Stimulated activated CD4-positive, alpha-beta T cell treated with anti-CD3 and anti-CD28 coated beads, Interleukin-2, amount 100 ng/mL, for 4 hours (primary cell): Measurements from ENCODE around the gene ARHGAP22.

Experiments
- DNase-seq: peaks from one replicate; pipeline ENCODE4 v3.0.0-alpha.2; 2020; ENCODE audit warnings: low read depth

The ARHGAP22 gene

GRCh38 chr10:48418189-48418788, 186.6 kb downstream of the ARHGAP22 start:
- DNase-seq: no peak

- DNase-seq: no peak
Observed at GRCh38 chr10:48417374-48417773, 187.5 kb downstream of the ARHGAP22 start.

GRCh38 chr10:48416584-48417232, 188.2 kb downstream of the ARHGAP22 start:
- DNase-seq: no peak

GRCh38 chr10:48414778-48415177, 190.1 kb downstream of the ARHGAP22 start:
- DNase-seq: no peak

- DNase-seq: no peak
Observed at GRCh38 chr10:48414160-48414559, 190.7 kb downstream of the ARHGAP22 start.

- DNase-seq: no peak
Observed at GRCh38 chr10:48412933-48413332, 191.9 kb downstream of the ARHGAP22 start.

GRCh38 chr10:48412081-48412480, 192.8 kb downstream of the ARHGAP22 start:
- DNase-seq: no peak

- DNase-seq: no peak
Observed at GRCh38 chr10:48411510-48411909, 193.4 kb downstream of the ARHGAP22 start.

GRCh38 chr10:48410503-48410902, 194.4 kb downstream of the ARHGAP22 start:
- no peak for DNase-seq

GRCh38 chr10:48406658-48407057, 198.2 kb downstream of the ARHGAP22 start:
- no peak for DNase-seq

GRCh38 chr10:48406204-48406603, 198.7 kb downstream of the ARHGAP22 start:
- no peak for DNase-seq

- DNase-seq: no peak
Observed at GRCh38 chr10:48404646-48405045, 200.2 kb downstream of the ARHGAP22 start.

- DNase-seq: no peak
Observed at GRCh38 chr10:48400850-48401220, 204.0 kb downstream of the ARHGAP22 start.

GRCh38 chr10:48400129-48400849, 204.6 kb downstream of the ARHGAP22 start:
- no peak for DNase-seq

- no peak for DNase-seq
Observed at GRCh38 chr10:48399551-48399950, 205.3 kb downstream of the ARHGAP22 start.

GRCh38 chr10:48399056-48399541, 205.8 kb downstream of the ARHGAP22 start:
- no peak for DNase-seq

- DNase-seq: no peak
Observed at GRCh38 chr10:48398261-48398660, 206.6 kb downstream of the ARHGAP22 start.
